ENCODE measurements around the gene ADIG.
"Not testable (repeated sequence)": the region's sequence is repeated elsewhere in the genome, so short reads cannot be mapped to it uniquely, and the experiment has no call there.

Gene ADIG

GRCh38 chr20:38589967-38590675, 9.1 kb downstream of the ADIG start:
- H3K36me3 ChIP-seq (ENCODE audit: control insufficient read depth, insufficient read depth, low read length) = no peaks in the 10 kb centered on the region
- peaks cover 3% of the 10 kb centered on the region; the same call in 1 of the 2 replicates for H3K27me3 ChIP-seq (replicated peaks; ENCODE audit: control insufficient read depth, insufficient read depth, low read length)
- no peak for DNase-seq (ENCODE audit: extremely low read depth, insufficient read length)
- TF ChIP-seq CTCF (IDR thresholded peaks at IDR 0.05; ENCODE audit: insufficient read depth, low read length, poor library complexity, severe bottlenecking) = no peak
- no peak overlapping the region for H3K4me3 ChIP-seq (replicated peaks; ENCODE audit: low read depth, low read length)

GRCh38 chr20:38590676-38591473, 9.9 kb downstream of the ADIG start:
- DNase-seq (ENCODE audit: extremely low read depth, insufficient read length) = no peak
- H3K4me3 ChIP-seq (replicated peaks; ENCODE audit: low read depth, low read length) = no peak overlapping the region
- H3K36me3 ChIP-seq (ENCODE audit: control insufficient read depth, insufficient read depth, low read length) = no peaks in the 10 kb centered on the region
- no peak for TF ChIP-seq CTCF (IDR thresholded peaks at IDR 0.05; ENCODE audit: insufficient read depth, low read length, poor library complexity, severe bottlenecking)
- peaks cover 3% of the 10 kb centered on the region; the same call in 1 of the 2 replicates for H3K27me3 ChIP-seq (replicated peaks; ENCODE audit: control insufficient read depth, insufficient read depth, low read length)

GRCh38 chr20:38591474-38592410, 10.7 kb downstream of the ADIG start:
- H3K36me3 ChIP-seq (ENCODE audit: control insufficient read depth, insufficient read depth, low read length) = no peaks in the 10 kb centered on the region
- H3K27me3 ChIP-seq (replicated peaks; ENCODE audit: control insufficient read depth, insufficient read depth, low read length) = peaks cover 3% of the 10 kb centered on the region; the same call in 1 of the 2 replicates
- TF ChIP-seq CTCF (IDR thresholded peaks at IDR 0.05; ENCODE audit: insufficient read depth, low read length, poor library complexity, severe bottlenecking) = no peak

GRCh38 chr20:38592411-38592790, 11.4 kb downstream of the ADIG start:
- H3K4me3 ChIP-seq (replicated peaks; ENCODE audit: low read depth, low read length); H3K36me3 ChIP-seq (ENCODE audit: control insufficient read depth, insufficient read depth, low read length); DNase-seq (ENCODE audit: extremely low read depth, insufficient read length); H3K27me3 ChIP-seq (replicated peaks; ENCODE audit: control insufficient read depth, insufficient read depth, low read length): not testable (repeated sequence)

More at GRCh38 chr20:38591474-38592410, 10.7 kb downstream of the ADIG start:
- H3K4me3 ChIP-seq (replicated peaks; ENCODE audit: low read depth, low read length) = no peak overlapping the region
- DNase-seq (ENCODE audit: extremely low read depth, insufficient read length) = no peak

GRCh38 chr20:38594281-38594680, 13.3 kb downstream of the ADIG start:
- H3K27me3 ChIP-seq (replicated peaks; ENCODE audit: control insufficient read depth, insufficient read depth, low read length); H3K36me3 ChIP-seq (ENCODE audit: control insufficient read depth, insufficient read depth, low read length); H3K4me3 ChIP-seq (replicated peaks; ENCODE audit: low read depth, low read length); DNase-seq (ENCODE audit: extremely low read depth, insufficient read length): not testable (repeated sequence)

GRCh38 chr20:38595886-38596285, 14.9 kb downstream of the ADIG start:
- not testable (repeated sequence) for DNase-seq (ENCODE audit: extremely low read depth, insufficient read length); H3K4me3 ChIP-seq (replicated peaks; ENCODE audit: low read depth, low read length); H3K27me3 ChIP-seq (replicated peaks; ENCODE audit: control insufficient read depth, insufficient read depth, low read length); H3K36me3 ChIP-seq (ENCODE audit: control insufficient read depth, insufficient read depth, low read length)
